HG02884 (cell line): ENCODE data around the gene MAGI1.

ENCODE experiments used
- ATAC-seq: cut with Tn5 transposase; IDR thresholded peaks from one replicate; pipeline ENCODE4 v1.9.1; 2021; ENCODE audit warnings: mild to moderate bottlenecking, moderate library complexity; ENCODE audit not compliant: unreplicated experiment

Gene MAGI1

GRCh38 chr3:66015841-66016240, 22.9 kb downstream of the MAGI1 start:
- no peak for ATAC-seq

- no peak for ATAC-seq
Observed at GRCh38 chr3:66014651-66015050, 24.1 kb downstream of the MAGI1 start.

- ATAC-seq = no peak
Observed at GRCh38 chr3:66014056-66014455, 24.7 kb downstream of the MAGI1 start.

- no peak for ATAC-seq
Observed at GRCh38 chr3:66012711-66013110, 26.0 kb downstream of the MAGI1 start.

- no peak for ATAC-seq
Observed at GRCh38 chr3:66010739-66011655, 27.7 kb downstream of the MAGI1 start.

GRCh38 chr3:66010348-66010738, 28.4 kb downstream of the MAGI1 start:
- ATAC-seq = no peak

GRCh38 chr3:66004244-66004643, 34.5 kb downstream of the MAGI1 start:
- no peak for ATAC-seq

GRCh38 chr3:66001626-66002025, 37.1 kb downstream of the MAGI1 start:
- no peak for ATAC-seq

- ATAC-seq = no peak
Observed at GRCh38 chr3:66000506-66000905, 38.2 kb downstream of the MAGI1 start.

GRCh38 chr3:65999606-66000005, 39.1 kb downstream of the MAGI1 start:
- no peak for ATAC-seq

- ATAC-seq = no peak
Observed at GRCh38 chr3:65996589-65996988, 42.1 kb downstream of the MAGI1 start.

- ATAC-seq = no peak
Observed at GRCh38 chr3:65995515-65995914, 43.2 kb downstream of the MAGI1 start.

GRCh38 chr3:65995030-65995429, 43.7 kb downstream of the MAGI1 start:
- ATAC-seq = no peak

GRCh38 chr3:65993134-65993900, 45.4 kb downstream of the MAGI1 start:
- ATAC-seq = no peak

GRCh38 chr3:65992106-65992505, 46.6 kb downstream of the MAGI1 start:
- no peak for ATAC-seq

- ATAC-seq = no peak
Observed at GRCh38 chr3:65988411-65989180, 50.1 kb downstream of the MAGI1 start.

GRCh38 chr3:65986285-65986684, 52.4 kb downstream of the MAGI1 start:
- no peak for ATAC-seq

- no peak for ATAC-seq
Observed at GRCh38 chr3:65984975-65985374, 53.7 kb downstream of the MAGI1 start.

- ATAC-seq = no peak
Observed at GRCh38 chr3:65983100-65983499, 55.6 kb downstream of the MAGI1 start.

GRCh38 chr3:65979731-65980130, 59.0 kb downstream of the MAGI1 start:
- no peak for ATAC-seq

- no peak for ATAC-seq
Observed at GRCh38 chr3:65979162-65979561, 59.6 kb downstream of the MAGI1 start.
